Right lobe of liver (tissue), 4 donors: ENCODE results near the gene GALNT2.

ENCODE experiments used
- POLR2A ChIP-seq: fragments of 450-650 bp; IDR thresholded peaks from one replicate; pipeline ENCODE4 v1.6.1; 2017; ENCODE audit warnings: antibody characterized with exemption, mild to moderate bottlenecking
- TF ChIP-seq, protein P1 (sequence below), 4 donors: fragments of 200-600 bp in 3 of 4; fragments of 450-650 bp in 1 of 4; IDR thresholded peaks; one replicate each; pipeline versions ENCODE4 v1.5.1 to v1.8.0; 2016 to 2022; ENCODE audit warnings: antibody characterized with exemption in 4 of 4, mild to moderate bottlenecking in 2 of 4
- donor health status: DM: no; HTN: no; CAD: no.
- donor health status: DM: no; HTN: no; CAD: no.
- donor health status: DM: no; HTN: yes; CAD: no.

GRCh38 chr1:230256896-230257295 is 189.9 kb downstream of the GALNT2 start:
- no peak for TF ChIP-seq POLR2A
- TF ChIP-seq, protein P1, sequence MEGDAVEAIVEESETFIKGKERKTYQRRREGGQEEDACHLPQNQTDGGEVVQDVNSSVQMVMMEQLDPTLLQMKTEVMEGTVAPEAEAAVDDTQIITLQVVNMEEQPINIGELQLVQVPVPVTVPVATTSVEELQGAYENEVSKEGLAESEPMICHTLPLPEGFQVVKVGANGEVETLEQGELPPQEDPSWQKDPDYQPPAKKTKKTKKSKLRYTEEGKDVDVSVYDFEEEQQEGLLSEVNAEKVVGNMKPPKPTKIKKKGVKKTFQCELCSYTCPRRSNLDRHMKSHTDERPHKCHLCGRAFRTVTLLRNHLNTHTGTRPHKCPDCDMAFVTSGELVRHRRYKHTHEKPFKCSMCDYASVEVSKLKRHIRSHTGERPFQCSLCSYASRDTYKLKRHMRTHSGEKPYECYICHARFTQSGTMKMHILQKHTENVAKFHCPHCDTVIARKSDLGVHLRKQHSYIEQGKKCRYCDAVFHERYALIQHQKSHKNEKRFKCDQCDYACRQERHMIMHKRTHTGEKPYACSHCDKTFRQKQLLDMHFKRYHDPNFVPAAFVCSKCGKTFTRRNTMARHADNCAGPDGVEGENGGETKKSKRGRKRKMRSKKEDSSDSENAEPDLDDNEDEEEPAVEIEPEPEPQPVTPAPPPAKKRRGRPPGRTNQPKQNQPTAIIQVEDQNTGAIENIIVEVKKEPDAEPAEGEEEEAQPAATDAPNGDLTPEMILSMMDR (IDR thresholded peaks at IDR 0.05), result no peak
